Dedifferentiated amniotic fluid mesenchymal stem cell (primary cell): ENCODE results near the gene TMEM18.
A peak's percentile ranks its signal among the peaks of the same experiment; 100 is the strongest.
"Not testable (repeated sequence)": the region's sequence is repeated elsewhere in the genome, so short reads cannot be mapped to it uniquely, and the experiment has no call there.

ENCODE experiments used
- DNase-seq: peaks from one replicate; pipeline ENCODE4 v3.0.0-alpha.2; 2016; ENCODE audit errors: extremely low spot score

Gene TMEM18

DNA sequence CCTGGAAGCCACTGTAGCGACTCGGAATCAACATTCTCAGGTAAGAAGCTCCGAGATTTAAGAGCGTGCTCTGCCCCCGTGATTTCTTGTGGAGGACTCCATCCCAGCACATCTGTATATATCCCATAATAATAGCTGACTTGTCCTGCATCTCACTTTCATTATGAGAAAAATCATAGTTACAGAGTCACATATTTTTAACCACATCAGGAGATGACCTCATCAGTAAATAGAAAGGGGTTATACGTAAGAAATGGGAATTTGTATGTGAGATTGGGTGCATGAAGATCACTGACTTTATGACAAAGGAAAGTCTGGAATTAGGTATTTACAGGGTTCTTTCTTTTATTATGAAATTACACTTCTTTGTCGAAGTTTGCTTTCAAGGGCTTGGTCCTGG, 16.4 kb upstream of the TMEM18 start:
- DNase-seq = no peak

DNA sequence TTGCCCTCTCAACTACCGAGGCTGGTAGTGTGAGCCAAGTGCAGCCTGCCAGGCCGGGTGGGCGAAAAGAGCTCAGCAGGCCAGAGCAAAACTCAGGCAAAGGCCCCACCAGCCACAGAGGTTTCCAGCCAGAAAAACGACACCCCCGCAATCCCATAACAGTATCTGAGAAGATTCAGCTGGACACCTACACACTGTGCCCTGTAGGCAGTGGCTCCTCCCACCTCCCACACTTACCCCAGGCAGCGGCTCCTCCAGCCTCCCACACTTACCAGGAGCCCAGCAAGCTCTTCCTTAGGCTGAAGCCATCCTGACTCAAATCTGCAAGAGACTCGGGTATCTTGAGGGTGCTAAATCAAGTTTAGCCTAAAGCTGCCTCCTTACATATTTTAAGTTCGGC, 15.6 kb upstream of the TMEM18 start:
- no peak for DNase-seq

DNA sequence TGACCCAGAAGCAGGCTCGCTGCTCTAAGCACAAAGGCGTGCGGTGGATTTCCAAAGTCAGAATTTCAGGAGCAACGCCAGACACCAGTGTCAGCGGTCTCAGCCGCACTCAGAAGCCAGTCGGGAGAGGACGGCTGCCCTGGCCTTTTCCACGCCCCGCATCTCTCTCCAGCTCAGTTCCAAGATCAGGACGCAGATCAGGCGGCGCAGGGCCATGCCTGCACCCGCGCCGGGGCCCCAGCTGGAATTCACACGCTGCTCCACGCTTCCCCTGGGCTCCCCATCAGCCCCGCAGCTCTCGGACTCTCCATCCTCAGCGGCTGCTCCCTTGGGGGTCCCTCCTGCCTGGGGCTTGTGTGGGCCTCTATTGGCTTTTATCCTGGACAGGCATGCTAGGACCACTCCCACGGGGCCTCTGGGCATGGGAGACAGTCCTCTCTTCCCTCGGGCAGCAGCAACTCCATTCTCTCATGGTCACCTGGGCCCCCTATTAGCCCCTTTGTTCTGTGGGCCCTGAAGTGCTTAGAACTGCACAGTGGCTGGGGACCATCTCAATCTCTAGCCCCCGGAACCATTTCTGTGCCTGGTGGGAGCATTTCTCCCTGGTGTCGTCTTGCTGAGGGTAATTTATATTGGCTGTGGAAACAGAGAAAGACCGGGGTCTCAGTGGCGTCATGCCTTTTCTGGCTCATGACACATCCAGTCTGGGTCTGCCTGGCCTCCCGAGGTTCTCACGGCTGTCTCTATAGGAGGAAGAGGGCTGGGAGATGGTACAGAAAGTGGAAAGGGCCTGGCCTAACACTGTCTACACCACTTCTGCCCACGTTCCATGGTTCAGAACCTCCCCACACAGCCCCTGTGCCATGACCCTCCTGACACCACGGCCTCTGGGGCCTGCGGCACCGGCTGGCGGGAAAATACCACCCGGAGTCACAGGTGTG, 14.9 kb upstream of the TMEM18 start:
- no peak for DNase-seq

DNA sequence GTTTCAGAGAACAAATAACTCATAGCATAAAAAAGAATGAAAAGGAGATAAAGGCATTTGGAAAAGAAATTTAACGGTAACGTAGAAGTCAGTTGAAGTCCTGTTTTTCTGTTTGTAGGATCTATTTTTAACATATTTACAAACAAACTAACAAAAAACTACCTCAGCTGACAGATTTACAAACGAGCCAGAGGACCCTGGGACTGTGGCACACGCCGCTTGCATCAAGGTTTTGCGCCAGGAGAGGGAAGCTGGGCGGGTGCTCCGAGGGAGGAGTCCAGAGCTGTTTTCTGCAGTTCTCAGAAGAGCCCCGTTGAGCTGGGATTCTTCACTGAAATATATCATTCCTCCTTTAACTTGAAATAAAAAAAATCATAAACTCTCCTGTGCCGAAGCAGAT, 13.6 kb upstream of the TMEM18 start:
- DNase-seq = no peak

DNA sequence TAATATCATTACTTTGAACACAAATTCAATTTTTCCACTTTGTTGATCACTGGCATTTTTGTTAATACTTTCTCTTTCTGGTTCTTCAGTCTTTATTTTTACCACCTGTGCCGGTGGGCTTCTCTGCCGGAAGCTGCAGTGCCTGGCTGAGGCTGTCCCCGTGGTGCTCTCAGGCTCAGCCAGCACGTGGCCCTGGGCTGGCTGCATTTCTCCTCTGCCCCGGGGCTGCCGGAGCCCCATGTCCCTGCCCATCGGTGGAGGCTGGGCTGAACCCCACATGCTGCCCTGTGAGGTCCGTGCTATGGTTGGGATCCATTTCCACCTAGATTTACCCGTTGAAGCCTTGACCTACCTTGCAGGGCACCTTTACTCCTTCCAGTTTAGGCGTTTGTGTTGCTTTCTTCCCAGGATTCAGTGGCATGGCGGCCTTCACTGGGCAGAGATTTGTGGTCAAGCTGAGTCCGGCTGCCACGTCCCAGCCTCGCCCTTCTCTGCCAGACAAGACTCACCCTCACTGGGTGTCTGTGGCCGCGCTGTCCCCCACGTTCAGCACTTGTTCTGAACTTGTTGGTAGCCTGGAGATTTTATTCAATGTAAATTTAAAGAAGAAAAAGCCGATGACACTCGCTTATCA, 12.8 kb upstream of the TMEM18 start:
- no peak for DNase-seq

DNA sequence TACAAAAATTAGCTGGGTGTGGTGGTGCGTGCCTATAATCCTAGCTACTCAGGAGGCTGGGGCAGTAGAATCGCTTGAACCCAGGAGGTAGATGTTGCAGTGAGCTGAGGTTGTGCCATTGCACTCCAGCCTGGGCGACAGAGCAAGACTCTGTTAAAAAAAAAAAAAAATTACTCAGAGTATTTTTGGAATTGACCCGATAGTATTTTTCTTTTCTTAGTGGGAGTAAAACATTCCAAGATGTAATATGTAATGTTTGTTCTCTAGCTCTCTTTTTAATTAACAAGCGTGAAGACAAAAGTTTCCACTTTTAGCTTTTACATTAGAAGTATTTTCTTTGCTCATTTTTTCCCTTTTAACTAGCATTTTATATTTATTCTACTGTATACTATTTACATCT, 12.0 kb upstream of the TMEM18 start:
- DNase-seq = no peak

DNA sequence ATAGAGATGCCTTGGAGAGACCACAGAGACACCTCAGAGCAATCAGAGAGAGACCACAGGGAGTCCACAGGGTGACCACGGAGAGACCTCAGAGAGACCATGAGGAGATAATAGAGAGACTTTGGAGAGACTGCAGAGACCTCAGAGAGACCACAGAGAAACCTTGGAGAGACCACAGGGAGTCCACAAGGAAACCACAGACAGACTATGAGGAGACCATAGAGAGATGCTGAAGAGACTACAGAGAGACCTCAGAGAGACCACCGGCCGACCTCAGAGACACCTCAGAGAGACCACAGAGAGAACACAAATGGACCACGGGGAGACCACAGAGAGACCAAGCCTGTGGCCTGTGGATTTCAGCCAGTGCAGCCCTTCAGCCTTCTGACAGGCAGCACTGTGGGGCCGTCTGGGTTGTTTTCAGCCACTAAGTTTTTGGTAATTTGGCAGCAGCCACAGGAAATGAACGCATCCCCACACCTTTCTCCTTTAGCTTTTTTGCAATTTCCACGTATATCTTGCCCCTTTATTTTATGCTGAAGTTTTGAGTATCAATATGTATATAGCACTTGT, 11.4 kb upstream of the TMEM18 start:
- DNase-seq = no peak

DNA sequence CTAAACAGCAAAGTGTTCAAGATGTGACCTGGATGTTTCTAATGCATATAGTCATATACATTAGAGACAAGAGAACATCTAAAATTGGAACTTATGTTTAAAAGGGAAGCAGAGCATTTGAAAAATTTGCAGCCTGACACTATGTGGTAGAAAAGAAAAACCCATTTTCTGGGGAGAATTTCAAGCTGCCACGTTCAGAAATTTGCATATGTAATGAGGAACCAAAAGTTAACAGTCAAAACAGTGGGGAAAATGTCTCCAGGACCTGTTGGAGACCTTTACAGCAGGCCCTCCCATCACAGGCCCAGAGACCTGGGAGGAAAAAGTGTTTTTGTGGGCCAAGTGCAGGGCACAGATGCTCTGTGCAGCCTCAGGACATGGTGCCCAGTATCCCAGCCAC, 8.2 kb upstream of the TMEM18 start:
- no peak for DNase-seq

DNA sequence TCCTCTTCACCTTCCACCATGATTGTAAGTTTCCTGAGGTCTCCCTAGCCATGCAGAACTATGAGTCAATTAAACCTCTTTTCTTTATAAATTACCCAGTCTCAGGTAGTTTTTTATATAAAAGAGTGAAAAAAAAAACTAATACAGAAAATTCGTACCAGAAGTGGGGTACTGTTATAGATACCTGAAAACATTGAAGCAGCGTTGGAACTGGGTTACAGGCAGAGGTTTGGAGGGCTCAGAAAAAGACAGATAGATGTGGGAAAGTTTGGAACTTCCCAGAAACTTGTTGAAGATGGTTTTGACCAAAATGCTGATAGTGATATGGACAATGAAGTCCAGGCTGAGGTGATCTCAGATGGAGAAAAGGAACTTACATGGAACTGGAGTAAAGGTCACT, 7.7 kb upstream of the TMEM18 start:
- DNase-seq = not testable (repeated sequence)

DNA sequence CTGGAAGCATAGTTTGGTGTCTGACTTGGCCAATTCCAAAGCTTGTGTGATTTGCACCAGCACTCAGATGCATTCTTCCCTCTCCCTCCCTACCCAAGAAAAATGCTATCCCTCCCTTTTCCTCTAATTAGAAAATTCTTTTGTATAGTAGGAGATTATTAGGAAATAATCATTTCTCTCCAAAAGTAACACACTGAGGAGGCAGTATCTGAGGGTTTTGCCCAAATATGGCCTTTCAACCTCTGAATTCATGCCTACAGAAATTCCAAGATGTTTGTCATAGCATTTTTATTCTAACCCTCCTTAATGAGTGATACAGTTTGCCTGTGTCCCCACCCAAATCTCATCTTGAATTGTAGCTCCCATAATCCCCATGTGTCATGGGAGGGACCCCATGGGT, 5.0 kb upstream of the TMEM18 start:
- no peak for DNase-seq

DNA sequence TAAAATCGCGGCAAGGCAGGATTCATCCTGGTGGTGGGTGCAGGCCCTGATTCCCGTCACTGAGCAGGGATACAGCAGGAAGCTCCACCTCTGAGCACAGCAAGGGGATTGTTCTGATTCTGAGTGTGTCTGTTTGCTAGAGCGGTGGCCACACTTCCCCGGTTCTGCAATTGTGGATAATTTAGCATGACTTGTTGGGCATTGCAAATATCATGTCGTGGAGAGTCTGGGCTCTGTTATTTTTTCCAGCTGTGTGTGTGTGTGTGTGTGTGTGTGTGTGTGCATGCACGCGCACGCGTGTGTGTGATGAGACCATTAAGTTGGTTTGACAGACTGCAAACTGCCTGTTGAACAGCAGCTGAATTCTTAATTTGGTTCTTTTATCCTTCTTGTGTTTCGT, 4.1 kb upstream of the TMEM18 start:
- no peak for DNase-seq

DNA sequence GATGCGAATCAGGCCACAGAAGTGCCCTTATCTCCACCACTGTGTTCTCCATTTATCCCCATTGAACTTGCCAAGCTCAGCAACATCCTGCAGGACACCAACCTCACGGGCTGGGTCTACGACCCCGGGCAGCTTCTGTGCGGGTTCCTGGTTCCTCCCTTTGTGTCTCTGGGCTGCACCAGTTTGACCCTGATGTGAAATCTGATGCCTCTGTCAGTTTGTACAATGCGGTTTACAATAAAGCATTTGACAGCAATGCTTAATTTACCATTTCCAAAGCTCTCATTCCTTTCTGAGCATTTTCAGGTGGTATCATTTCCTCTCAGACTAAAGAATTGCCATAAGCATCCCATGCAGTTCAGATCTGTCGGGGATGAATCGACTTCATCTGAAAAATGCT, 3.3 kb upstream of the TMEM18 start:
- DNase-seq = no peak

DNA sequence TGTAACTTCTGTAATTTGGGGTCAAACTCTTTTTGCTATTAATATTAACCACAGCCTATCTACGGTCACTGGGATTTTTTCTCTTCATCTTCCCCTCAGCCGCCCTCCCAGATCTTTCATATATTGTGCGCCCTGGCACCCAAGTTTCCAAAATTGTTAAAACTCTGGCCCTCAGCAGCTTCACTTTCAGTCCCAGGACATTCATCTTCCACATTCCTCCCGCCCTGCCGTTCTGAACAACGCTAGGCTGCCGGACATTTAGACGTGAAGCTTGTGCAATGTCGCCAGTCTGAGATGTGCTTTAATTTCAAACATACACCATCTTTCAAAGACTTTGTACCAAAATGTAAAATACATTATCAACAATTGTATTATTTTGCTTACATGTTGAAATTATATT, 1.8 kb upstream of the TMEM18 start:
- DNase-seq = no peak

DNA sequence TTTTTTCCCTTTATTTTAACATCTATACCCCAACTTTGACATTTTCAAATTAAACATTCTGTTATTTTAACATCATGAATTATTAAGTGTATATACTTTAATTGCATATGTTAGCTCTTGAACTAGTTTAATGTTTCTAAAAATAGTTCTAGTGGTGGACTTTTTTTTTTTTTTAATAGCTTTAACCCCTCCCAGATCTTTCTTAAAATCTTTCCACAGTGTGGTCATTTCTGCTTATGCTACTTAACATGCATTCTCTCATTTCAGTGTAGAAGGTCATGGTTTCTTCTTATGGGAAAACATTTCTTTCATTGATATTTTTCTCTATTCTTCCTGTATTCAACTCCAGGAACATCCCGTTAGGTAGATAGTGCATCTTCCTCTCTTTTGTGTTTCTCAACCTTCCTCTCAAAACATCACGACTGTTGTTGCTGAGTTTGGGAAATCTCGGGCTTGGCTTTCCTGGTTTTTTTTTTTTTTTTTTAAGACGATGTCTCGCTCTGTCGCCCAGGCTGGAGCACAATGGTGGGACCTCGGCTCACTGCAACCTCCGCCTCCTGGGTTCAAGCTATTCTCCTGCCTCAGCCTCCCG, 849 bp upstream of the TMEM18 start:
- DNase-seq = peak; percentile 39

DNA sequence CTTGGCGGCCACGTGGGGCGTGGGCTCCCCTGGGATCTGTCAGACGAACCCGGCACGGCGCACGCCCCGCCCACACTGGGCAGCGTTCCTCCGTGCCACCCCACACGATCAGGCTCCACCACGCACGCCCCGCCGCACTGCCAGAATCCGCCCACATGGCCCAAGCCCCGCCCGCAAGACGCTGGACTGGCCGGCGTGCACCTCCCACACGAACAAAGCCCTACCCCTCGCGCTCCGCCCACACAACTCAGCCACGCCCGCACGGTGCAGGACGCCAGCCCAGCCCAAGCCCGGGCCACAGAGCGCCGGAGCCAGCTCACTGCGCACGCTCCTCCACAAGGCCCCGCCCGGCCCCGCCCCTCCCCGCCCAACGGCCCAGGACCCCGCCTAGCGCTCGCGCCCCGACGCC, 555 bp downstream of the TMEM18 start:
- DNase-seq = peak; percentile 99

DNA sequence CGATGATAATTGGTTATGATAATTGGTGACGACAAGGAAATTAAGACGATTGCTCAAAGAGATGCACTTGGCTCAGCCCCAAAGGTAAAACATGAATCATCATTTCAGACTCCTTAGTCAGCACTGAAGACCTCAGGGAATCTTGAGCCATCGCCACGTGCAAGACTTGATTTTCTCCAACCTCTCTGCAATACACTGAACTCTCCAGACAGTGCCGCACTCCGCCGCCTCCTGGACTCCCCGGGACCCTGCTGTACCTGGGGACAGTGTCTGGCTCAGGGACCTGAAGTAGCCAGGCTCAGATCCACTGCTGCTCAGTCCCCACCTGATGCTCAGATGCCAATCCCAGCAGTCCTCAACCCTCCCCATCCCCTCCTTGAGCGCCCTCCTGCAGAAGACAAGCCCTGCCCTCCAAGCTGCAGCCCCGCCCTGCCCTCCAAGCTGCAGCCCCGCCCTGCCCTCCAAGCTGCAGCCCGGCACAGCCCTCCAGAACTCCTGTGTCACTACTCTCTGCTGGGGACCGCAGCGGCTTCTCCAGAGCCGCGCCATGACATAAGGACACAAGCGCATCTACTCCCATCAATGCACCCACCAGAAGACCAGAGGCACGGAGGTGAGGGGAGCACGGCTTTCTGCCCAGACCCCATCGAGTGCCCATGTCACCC, 1.1 kb downstream of the TMEM18 start:
- peak; percentile 84 for DNase-seq

DNA sequence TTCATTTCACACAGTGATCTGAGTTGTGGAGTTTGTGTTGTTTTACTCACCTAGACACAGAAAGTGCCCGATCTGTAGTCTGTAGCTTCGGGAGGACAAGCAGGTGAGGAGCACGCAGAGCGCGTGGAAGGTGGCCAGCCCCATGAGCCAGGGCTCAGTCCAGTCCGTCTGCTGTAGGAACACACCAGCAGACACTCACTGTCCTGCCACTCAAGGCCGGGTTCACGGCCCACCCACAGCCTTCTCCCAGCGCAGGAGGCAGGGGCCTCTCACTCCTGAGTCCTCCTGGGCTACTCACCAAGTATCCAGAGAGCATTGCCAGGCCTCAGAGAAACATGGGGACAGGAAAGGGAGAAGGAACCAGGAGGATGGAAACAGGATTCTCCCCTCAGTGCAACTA, 1.7 kb downstream of the TMEM18 start:
- no peak for DNase-seq

DNA sequence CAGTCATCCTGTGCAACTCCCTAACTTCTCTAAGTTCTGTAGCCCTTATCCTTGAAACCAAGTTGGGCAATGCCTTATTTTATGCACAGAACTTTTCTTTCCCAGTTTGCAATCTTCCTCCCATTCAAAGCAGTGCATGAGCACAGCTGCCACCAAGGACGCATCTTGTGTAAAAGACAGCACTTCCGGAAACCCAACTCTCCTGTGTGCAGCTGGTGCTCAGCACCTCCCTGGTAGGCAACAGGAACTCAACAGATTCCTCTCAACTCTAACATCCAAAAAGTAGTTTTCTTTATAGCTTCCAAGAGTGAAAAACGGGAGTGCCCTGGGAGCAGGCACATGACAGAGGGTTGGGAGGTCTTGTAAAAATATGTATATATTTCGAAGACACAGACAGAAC, 2.2 kb downstream of the TMEM18 start:
- DNase-seq = no peak

DNA sequence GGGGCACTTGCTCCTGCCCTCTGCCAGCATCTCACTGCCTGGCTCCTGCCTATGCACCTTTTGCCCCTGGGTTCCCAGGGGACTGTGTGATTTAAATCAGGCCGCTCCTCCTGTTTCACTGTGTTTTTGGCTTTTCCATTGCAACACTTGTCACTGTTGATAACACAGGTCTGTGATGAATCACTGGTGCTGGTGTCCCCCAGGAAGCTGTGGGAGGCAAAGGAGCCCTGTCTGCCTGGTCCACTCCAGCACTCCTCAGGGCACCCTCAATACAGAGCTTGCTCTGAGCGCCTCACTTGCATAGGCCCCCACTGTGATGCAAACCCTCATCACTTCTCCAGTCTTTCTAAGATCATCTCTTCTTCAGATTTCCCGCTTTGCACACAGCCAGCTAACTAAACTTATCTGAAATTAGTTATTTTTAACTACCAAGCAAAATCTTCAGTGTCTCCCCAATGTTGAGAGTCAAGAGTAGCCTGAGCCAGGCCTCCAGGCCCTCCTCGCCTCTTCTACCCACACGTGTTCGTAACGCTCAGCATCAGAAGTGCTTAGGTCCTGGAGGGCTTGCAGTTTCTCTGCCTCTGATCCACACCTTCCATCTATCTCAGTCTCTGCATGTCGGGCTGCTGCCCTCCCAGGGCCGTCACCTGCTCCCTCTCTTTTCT, 2.8 kb downstream of the TMEM18 start:
- DNase-seq = no peak

DNA sequence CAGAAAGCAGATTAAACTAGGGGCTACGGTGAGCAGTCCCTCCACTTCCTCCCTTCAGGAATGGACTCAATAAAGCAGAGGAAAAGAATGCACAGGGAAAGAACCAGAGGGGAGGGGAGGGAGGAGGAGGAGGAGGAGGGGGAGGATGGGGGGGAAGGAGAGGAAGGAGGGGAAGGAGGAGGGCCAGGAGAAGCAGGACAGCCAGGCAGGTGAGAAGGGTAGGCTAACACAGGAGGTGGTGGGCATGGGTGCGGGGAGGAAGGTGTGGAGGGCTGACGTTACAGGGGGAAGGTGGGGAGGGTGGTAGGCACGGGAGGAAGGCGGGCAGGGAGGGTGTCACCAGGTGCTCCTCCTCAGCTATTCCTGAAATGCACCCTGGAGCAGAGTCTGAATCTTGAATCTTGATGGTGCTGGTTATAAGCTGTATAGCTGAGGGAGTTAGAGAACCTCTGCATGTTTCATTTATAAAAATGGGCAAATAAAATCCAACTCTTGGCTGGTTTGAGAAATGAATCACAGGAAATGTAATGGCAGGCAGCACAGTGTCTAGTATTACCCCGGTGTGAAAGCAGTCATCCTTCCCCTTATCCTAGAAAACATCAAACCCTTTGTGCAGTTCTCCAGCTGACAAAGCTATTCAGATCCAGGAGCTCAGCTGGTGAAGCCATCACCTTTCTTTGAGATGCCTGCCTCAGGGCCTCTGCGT, 3.4 kb downstream of the TMEM18 start:
- no peak for DNase-seq

DNA sequence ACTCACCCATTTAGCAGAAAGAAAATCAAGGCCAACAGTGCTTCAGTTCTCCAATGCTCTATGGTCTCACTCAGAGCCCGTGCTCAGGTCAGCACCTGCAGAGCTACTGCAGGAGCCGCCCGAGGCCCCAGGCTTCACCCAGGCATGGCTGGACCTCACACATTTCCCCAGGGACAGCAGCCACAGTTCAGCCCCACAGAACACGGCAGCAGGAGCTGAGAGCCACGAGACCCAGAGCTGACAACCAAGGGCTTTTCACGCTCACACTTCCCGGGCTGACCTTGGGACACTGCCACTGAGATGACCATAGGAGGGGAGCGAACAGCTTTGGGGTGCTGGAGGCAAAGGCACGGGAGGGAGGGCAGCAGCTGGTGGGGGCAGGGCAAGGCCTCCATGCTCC, 4.2 kb downstream of the TMEM18 start:
- DNase-seq = no peak
